A204.1 (cell line): ENCODE measurements around the gene TMEM184B.

Experiments used
- FAIRE-seq: peaks from 2 replicates; lab custom pipeline; 2012; peaks lifted over from hg19 to GRCh38; lab: Jason Lieb, UNC

Gene TMEM184B

DNA sequence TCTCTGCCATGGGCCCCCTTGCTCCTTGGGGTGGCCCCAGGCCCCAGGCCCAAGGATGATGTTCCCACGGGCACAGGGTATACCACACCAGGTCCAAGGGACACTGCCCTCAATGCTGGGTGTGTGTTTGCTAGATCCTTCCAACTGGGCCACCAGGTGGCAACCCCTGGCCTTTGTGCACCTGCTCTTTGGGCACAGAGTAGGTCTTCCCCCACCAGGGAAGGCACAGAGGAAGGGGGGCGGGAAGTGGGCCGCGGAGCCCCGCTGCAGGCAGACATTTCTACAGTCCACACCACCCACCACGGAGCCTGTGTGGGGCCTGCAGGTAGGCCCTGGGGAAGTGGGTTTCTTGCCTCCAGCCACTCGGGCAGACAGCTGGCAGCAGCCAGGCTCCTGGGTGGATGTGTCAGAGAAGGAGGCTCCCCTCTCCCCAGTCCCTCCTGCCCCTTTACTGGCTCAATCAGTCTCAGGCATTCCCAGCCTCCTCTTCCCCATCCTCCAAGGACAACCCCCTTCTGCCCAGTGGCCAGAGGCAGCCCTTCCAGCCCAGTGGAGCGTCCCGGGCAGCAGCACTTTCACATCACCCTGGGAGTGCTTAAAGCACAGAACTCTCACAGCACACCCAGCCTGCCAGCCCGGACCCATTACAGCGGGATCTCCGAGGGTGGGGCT is 49.4 kb downstream of the TMEM184B start:
- no peak for FAIRE-seq

DNA sequence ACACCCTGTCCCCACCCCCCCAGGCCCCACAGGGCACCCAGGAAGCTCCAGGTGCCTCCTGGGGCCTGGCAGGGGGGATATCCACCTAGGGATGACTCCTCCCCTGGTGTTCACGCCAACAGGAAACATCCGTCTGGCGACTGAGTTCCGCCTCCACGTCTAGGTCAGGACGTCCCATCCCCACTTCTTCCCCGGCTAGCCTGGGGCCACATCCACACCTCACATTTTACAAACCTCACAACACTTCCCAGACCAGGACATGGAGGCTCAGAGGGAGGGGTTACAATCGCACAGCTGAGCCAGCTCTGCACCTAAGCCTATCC is 50.1 kb downstream of the TMEM184B start:
- no peak for FAIRE-seq

DNA sequence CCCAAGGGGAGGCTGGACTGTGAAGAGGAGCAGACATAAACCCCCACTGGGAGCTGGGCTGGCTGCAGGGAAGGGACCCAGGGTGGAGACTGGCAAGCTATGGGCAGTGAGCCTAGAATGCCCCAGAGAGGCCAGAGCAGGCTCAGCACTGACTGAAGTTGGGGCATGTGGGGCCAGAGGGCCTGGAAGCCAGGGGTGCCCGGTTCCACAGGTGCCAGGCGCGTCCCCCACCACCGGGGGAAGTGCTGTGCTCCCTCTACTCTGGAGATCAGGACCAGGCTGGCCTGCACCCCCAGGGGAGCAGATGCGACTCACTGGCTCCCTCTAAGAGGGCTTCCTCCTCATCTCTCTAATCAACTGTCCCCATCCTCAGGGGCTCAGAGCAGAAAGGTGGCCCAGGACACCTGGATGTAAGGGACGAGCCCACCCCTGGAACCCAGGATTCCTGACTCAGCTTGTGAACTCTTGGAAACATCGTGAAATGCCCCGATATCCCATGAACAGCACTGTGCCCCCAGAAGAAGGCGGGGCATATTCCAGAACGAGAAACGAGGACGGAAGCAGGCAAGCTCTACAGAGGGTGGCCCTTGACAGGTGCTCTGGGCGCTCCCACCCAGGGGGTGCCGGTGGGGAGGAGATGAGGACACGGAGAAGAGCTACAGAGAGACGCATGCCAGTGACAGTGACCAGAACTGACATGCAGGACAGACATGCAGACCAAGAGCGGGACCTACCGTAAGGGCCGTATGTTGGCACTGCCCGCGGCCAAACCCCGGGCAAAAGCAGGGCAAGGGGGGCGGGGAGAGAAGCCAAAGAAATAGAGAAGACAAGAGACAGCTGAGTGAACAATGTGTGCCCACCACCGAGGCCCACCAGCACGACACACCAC is 50.7 kb downstream of the TMEM184B start:
- no peak for FAIRE-seq

DNA sequence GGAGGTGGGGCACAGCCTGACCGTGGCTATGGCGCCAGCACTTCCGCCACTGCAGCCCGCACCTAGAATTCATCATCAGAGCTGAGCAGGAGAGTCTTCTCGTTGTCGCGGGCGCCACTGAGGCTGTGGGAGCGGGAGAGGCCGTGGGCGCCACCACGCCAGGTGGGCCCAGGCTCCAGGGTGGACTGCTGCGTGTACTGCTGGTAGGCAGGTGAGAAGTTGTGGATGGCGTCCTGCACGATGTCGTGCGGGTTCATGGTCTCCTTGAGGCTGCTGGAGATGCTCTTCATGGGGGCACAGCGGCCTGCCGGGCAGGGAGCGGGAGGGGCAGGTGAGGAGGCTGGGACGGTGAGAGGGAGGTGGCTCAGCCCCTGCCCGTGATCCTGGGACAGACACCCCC is 51.4 kb downstream of the TMEM184B start:
- no peak for FAIRE-seq

DNA sequence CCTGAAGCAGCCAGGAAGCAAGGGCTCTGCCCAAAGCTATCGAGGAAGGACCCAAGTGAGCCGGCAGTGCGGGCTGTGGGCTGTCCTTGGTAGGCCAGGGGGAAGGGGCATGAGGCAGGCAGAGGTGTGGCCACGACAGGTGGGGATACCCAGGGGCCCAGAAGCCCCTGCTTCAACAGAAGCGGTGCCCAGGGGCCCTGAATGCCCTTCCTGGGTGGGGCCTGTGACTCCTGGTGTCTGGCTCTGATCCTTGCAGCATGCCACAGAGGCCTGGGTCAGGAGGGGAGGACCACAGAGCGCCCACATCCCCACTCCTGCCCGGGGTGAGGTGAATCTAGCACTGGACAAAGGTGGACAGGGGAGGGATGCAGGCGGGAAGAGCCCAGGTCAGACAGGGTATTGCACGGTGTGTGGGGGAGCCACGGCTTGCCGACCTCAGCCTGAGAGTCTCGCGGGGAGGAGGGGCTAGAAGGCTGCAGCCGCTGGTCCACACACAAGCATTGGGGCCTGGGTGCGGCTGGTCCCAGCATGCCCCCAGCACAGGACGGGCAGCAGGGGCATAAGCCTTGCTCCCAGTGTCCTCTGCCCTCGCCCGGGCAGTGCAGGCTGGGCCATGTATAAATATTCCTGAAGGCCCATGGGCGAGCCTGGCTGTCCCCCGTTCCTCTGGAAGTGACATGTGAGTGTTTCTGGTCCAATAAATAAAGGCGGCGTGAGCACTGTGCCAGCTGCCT is 52.0 kb downstream of the TMEM184B start:
- FAIRE-seq: no peak

DNA sequence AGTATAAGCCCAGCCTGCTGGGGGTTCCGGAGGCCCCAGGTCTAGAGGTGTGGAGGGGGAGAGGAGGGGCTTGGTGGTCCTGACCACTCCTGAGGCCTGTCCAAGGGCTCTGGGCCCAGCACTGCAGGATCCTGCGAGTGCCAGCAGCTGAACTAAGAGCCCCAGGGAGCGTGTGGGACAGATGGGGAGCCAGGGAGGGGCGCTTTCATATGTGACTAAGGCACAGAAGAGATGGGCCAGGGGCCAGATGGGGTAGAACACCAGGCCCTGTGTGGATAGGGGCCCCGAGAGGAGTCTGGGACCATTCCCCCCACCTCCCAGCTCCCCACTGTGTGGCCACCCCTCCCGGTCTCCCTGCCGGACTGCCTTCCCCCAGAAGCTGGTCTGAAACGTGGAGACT is 52.6 kb downstream of the TMEM184B start:
- FAIRE-seq: no peak

DNA sequence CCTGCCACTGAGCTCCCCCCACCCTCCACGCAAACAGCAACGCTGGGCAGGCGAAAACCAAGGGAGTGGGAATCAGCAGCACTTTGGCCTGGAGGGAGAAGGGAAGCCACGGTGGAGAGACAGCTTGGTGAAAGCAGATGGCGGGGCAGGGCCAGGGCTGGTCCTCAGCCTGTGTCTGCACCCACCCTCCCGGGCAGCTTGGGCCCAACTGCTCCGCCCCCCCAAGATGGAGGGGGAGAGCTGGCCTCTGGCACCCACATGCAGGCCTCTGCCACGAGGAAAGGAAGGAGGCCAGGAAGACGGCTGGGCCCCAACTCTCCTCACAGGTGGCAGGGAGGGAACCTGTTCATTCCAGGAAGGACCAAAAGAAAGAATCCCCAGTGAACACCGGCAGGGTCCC is 53.2 kb downstream of the TMEM184B start:
- FAIRE-seq: no peak

DNA sequence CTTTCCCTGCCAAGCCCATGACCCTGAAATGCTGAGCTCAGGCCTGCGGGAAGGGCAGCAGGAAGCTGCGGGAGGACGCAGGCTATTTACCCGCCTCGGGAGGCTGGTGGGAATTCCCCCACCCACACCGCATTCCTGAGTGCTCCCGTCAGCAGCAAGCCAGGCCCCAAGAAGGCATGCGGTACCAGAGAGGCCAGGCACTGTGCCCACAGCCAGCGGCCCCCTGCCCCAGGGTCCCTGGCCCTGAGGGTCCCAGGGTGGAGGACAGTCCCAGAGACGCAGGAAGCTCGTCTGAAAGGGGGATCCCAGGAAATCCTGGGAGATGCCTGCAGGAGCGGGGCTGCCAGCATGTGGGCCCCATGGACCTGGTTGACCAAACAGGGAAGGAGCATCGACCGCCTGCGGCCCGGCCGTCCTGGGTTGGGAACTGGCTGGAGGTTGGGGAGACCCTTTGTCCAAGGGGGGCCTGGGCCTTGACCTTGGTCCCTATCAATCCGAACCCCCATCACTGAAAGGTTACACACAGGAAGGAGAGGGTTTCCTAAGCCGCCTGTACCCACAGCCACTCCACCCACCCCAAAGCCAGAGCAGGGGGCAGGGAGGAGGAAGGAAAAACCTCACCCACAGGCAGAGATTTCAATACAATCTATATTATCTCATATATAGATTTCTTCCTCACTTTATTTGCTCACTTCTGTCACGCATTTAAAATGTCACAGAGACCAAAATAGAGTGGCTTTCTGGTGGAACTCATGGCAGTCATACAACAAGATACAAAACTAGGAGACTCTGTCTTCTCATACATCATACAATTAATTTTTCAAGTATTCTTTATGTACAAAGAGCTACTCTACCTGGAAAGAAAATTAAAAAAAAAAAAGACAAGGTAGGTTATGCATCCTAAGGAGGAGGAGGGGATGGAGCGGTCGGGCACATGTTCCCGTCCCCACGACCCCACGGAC is 53.9 kb downstream of the TMEM184B start:
- no peak for FAIRE-seq

DNA sequence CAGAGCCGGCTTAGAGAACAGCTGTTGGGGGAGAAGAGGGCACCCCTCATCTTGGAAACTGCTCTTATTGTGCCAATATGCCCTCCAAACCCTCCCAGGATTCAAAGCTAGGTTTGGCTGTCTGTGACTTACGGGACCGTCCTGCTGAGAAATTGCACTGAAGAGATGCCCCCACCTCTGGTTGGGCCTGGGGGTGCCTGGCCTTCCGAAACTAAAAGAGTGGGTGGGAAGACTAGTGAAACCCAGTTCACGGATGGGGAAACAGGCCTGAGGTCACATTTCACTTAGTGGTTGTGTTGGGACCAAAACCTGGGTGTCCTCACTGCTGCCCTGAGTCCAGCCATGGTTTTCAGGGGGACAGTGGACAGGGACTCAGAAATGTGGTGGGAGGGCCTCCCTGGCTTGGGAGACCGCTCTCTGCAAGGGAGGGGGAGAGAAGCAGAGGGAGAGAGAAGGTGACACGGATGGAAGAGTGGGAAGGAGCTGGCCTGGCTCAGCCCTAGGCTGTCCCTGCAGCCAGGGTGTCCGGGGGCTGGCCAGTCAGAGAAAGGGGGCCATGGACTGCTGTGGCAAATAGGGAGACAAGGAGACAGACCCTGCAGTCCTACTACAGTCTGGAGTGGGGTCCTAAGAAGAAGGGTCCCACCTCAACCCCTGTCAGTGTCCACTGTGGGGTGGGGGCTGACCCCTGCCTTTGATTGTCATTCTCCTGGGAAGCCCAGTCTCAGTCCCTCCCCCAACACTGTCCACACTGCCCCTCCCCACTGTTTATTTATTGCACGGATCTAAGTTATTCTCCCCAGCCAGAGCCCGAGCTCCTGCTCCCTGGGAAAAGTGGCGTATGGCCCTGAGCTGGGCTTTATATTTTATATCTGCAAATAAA is 57.4 kb downstream of the TMEM184B start:
- FAIRE-seq: no peak

DNA sequence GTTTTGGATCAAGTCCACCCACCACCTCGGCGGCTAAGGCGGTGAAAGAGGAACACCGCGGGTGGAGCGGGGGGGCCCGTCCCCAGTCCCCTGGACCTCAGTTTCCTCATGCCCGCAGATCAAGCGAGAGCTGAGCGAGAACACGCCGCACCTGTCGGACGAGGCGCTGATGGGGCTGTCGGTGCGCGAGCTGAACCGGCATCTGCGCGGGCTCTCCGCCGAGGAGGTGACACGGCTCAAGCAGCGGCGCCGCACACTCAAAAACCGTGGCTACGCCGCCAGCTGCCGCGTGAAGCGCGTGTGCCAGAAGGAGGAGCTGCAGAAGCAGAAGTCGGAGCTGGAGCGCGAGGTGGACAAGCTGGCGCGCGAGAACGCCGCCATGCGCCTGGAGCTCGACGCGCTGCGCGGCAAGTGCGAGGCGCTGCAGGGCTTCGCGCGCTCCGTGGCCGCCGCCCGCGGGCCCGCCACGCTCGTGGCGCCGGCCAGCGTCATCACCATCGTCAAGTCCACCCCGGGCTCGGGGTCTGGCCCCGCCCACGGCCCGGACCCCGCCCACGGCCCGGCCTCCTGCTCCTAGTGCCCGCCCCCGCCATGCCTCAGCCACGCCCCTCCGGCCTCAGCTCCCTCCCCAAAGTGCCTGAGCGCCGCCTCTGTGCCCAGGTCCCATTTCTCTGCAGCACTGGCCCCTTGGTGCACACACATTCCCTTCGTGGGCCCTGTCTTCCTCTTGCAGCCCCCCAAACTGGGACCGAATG is 58.3 kb downstream of the TMEM184B start:
- no peak for FAIRE-seq

DNA sequence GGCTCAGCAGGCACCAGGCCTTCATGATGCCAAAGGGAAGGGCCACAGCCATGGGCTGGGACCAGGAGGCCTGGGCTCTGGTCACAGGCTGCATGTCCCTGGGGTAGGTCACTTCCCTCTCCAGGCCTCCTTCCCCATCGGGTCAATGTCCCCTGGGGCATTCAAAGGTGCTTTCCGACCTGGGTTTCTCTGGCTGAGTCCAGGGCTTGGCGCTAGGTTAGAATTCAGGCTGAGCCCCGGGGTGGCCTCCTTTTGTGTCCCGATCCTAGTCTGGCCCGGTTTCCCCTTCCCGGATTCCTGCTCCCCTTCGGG is 58.9 kb downstream of the TMEM184B start:
- no peak for FAIRE-seq

DNA sequence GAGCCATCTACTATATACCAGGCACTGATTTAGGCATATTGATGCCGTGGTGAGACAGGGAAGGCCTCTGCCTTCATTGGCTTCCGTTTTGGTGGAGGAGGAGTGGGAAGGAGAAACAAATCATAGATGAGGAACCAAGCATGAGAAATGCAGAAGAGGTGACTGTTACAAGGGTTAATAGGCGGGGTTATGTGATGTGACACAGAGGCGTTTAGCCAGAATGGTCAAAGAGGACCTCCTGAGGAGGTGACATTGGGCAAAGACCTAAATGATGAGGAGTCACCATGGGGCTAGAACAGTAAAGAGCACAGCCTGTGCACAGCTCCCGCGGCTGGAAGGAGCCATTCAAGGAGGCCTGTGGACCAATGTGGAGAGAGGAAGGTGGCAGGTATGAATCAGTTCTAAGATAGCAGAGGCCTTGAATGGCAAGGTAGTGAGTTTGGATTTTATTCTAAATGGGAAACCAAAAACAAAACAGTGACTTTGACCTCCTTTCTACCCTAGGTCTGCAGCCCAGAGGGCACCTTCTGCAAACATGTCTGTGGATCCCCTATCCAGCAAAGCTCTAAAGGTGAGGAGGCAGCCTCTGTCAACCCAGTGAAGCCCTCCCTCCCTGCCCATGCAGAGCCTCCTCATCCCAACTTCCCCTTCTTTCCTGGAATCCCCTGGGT is 59.4 kb downstream of the TMEM184B start:
- FAIRE-seq: no peak

DNA sequence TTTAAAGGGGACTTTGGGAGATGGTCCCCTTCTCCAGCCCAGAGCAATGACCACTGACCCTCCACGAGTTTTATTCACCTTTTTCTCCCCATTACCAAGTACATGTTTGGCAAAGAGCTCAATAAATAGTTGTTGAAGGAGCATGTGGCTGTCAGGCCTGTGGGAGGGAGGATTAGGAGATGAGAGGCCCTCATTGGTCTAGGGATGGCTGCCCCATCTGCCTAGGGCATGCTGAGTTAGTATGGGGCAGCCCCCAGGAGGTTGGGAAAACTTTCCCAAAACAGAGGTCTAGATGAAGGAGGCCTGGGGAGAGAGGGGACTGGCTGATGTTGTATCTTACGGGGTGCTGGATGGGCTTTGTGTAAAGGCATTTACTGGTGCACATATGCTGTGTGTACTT is 60.4 kb downstream of the TMEM184B start:
- FAIRE-seq: no peak

DNA sequence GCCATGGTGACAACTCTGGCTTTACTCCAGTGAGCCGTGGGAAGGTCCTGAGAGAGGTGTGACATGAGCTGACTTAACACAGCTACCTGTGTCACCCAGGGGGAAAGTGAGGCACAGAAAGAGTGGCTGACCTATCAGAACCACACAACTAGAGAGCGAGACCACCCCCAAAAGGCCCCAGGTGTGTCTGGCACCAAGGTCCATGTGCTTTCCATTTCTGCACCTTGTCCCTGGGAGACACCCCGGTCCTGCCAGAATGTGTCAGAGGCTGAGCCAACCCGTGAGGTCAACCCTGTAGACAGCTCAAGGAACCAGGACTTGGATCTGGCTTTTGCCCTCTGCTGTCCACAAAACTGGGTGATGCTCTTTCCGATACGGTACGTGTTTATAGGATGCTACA is 61.3 kb downstream of the TMEM184B start:
- FAIRE-seq: no peak

DNA sequence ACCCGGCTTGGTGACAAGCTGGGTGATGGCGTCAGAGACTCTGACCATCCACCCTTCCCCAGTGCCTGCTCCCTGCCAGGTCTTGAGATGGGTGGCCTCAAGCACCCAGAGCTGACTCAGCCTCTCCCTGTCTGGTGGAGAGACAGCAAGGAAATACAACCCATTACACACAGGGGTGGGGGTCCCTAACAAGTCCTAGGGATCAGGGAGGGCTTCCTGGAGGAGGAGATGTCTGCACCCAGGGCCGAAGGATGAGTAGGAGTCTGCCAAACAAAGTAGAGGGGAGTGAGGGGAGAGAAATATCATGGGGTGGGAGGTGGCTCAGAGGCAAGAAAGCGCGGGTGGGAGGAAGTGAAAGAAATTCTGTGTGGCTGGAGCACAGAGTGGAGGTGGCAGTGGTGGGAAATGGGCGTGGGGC is 64.2 kb downstream of the TMEM184B start:
- FAIRE-seq: no peak

DNA sequence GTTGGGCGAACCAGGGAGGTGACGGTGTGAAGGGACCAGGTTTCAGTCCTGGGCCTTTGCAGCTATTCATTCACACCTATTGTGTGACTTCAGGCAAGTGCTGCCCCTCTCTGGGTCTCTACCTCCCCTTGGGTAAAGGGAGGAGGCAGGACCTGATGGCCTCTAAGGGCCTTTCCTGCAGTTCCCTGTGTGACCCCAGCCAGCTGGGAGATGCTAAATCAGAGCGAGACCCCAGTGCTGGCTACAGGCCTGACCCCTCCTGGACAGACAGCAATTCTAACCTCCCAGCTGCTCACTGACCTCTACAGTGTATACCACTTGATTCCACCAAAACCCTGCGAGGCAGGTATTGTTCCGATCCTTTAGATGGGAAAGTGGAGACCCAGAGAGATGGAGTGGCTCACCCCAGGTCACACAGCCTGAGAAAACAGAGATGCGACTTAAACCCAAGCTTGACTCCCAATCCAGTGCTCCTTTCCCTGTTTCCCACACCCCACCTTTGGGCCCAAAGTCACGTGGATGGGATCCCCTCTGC is 64.8 kb downstream of the TMEM184B start:
- no peak for FAIRE-seq

DNA sequence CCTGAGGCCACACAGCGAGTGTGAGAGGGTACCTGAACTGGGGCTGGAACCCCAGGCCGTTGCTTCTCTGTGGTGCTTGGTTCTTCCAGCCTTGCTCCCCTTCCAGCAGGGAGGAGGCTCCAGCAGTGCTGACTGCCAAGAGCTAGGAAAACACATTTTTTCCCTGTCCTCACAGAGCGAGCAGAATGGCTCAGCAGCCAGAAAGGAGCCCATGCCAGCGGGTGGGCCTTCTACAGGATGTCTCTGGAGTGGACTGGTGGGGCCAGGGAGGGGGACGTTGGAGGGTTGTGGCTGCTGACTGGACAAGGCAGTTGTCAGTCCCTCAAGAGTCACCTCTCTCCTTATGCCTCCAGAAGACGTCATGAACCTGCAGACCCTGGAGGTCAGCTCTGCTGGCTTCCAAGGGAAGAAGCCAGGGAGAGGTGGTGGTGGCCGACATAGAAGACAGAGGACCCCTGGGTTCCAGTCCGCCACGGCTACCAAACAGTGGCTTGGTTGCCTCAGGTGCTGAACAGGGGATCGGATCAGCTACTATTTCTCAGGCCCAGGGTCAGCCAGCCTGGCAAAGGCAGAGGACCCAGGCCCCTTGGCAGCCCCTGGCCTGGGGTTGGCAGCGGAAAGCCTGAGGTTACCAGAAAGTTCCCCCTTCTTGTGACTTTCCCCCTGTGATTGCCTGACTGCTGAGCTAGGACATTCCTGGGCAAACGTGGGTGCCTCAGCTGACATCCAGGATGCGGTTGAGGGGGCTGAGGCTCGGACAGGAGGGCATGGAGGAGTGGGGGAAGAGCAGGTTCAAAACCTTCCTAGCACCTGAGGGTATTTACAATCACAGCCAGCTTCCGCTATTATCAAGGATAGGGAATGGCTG is 67.3 kb downstream of the TMEM184B start:
- no peak for FAIRE-seq

DNA sequence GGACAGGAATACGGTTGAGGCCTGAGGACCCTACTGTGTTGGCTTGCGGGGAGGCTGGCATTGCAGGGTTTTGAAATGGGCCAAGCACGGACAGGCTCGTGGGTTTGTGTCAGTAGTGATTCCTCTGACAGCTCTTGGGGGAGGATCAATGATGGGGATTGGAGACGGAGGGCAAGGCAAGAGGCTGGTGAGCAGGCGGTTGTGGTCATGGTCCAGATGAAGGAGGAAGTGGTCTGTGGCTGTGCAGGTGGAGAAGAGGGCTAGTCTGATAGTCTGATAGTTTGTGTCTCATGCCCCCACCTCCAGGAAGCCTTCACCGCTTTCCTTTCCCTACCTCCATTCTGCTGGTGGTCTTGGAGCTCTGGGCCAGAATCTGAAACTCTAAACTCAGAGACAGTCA is 68.0 kb downstream of the TMEM184B start:
- FAIRE-seq: no peak
